SK-N-SH treated with all-trans-retinoic acid at 6 μM for 48 hours (cell line): ENCODE measurements around the gene AFDN.

Experiments used
- ATAC-seq: fragments of 200-7000 bp; cut with Tn5 transposase; 3 replicates; pipeline ENCODE4 v1.9.1; 2020; ENCODE audit warnings: mild to moderate bottlenecking, moderate library complexity
- ARNTL ChIP-seq: fragments of 450-650 bp; formaldehyde crosslinking; IDR thresholded peaks from 2 replicates; pipeline ENCODE4 v1.5.0; 2020; ENCODE audit warnings: low read depth, mild to moderate bottlenecking, moderate library complexity, borderline replicate concordance
- BACH2 ChIP-seq: fragments of 250-450 bp; sonication (Bioruptor Pico); IDR thresholded peaks from 2 replicates; pipeline ENCODE4 v1.9.0; 2021; ENCODE audit warnings: mild to moderate bottlenecking, borderline replicate concordance
- CREB5 ChIP-seq: fragments of 250-450 bp; sonication (Bioruptor Pico); IDR thresholded peaks from 2 replicates; pipeline ENCODE4 v1.5.1; 2020; ENCODE audit warnings: low read depth, mild to moderate bottlenecking, moderate library complexity
- CSDC2 ChIP-seq: fragments of 250-450 bp; sonication (Bioruptor Pico); IDR thresholded peaks from 2 replicates; pipeline ENCODE4 v1.5.0; 2020; ENCODE audit warnings: mild to moderate bottlenecking, moderate library complexity
- CSRNP3 ChIP-seq: fragments of 250-450 bp; sonication (Bioruptor Pico); IDR thresholded peaks from 2 replicates; pipeline ENCODE4 v1.5.1; 2021; ENCODE audit warnings: mild to moderate bottlenecking, moderate library complexity
- ESRRG ChIP-seq: fragments of 250-450 bp; sonication (Bioruptor Pico); IDR thresholded peaks from 2 replicates; pipeline ENCODE4 v1.6.1; 2021; ENCODE audit warnings: mild to moderate bottlenecking
- ISL1 ChIP-seq: fragments of 250-450 bp; sonication (Bioruptor Pico); IDR thresholded peaks from 2 replicates; pipeline ENCODE4 v2.1.2; 2022; ENCODE audit warnings: mild to moderate bottlenecking, moderate library complexity
- OSR1 ChIP-seq: fragments of 250-450 bp; sonication (Bioruptor Pico); IDR thresholded peaks from 2 replicates; pipeline ENCODE4 v1.8.0; 2022; ENCODE audit warnings: moderate library complexity, mild to moderate bottlenecking, inconsistent platforms
- POU6F1 ChIP-seq: fragments of 250-450 bp; sonication (Bioruptor Pico); IDR thresholded peaks from 2 replicates; pipeline ENCODE4 v1.8.0; 2021; ENCODE audit warnings: low read depth, mild to moderate bottlenecking, moderate library complexity, borderline replicate concordance
- PPARA ChIP-seq: fragments of 250-450 bp; sonication (Bioruptor Pico); IDR thresholded peaks from 2 replicates; pipeline ENCODE4 v1.5.0; 2020; ENCODE audit warnings: mild to moderate bottlenecking, borderline replicate concordance
- RARB ChIP-seq: fragments of 250-450 bp; sonication (Bioruptor Pico); IDR thresholded peaks from 2 replicates; pipeline ENCODE4 v1.8.0; 2021; ENCODE audit warnings: mild to moderate bottlenecking, moderate library complexity
- SNAI2 ChIP-seq: fragments of 250-450 bp; sonication (Bioruptor Pico); IDR thresholded peaks from 2 replicates; pipeline ENCODE4 v1.5.0; 2020; ENCODE audit warnings: mild to moderate bottlenecking, moderate library complexity
- TCF4 ChIP-seq: fragments of 250-450 bp; sonication (Bioruptor Pico); IDR thresholded peaks from 2 replicates; pipeline ENCODE4 v1.8.0; 2021; ENCODE audit warnings: mild to moderate bottlenecking, moderate library complexity, borderline replicate concordance
- TSHZ2 ChIP-seq: fragments of 250-450 bp; sonication (Bioruptor Pico); IDR thresholded peaks from 2 replicates; pipeline ENCODE4 v1.5.0; 2020; ENCODE audit warnings: mild to moderate bottlenecking, moderate library complexity
- ZC3H10 ChIP-seq: fragments of 250-450 bp; sonication (Bioruptor Pico); IDR thresholded peaks from 2 replicates; pipeline ENCODE4 v1.5.1; 2021; ENCODE audit warnings: mild to moderate bottlenecking, moderate library complexity
- ZFP3 ChIP-seq: fragments of 250-450 bp; sonication (Bioruptor Pico); IDR thresholded peaks from 2 replicates; pipeline ENCODE4 v1.5.0; 2020; ENCODE audit warnings: mild to moderate bottlenecking, moderate library complexity
- ZNF565 ChIP-seq: fragments of 450-650 bp; formaldehyde crosslinking; conservative IDR thresholded peaks from 2 replicates; pipeline ENCODE4 v1.5.0; 2020; ENCODE audit warnings: low read depth, mild to moderate bottlenecking, moderate library complexity
- ZNF70 ChIP-seq: fragments of 450-650 bp; formaldehyde crosslinking; IDR thresholded peaks from 2 replicates; pipeline ENCODE4 v1.5.0; 2020; ENCODE audit warnings: mild to moderate bottlenecking, moderate library complexity
- ZNF8 ChIP-seq: fragments of 450-650 bp; formaldehyde crosslinking; IDR thresholded peaks from 2 replicates; pipeline ENCODE4 v1.5.0; 2020; ENCODE audit warnings: mild to moderate bottlenecking, moderate library complexity

The AFDN gene

GRCh38 chr6:167866642-167867041, 39.9 kb downstream of the AFDN start:
- no peak for ATAC-seq
- TF ChIP-seq CREB5 (CRISPR knock-in tag), result no peak
- TF ChIP-seq ARNTL (CRISPR knock-in tag), result no peak
- TF ChIP-seq ISL1, result no peak
- no peak for TF ChIP-seq CSRNP3 (CRISPR knock-in tag)
- TF ChIP-seq BACH2 (CRISPR knock-in tag), result no peak
- TF ChIP-seq SNAI2 (CRISPR knock-in tag), result no peak
- no peak for TF ChIP-seq TSHZ2 (CRISPR knock-in tag)
- no peak for TF ChIP-seq ESRRG (CRISPR knock-in tag)
- TF ChIP-seq TCF4 (CRISPR knock-in tag), result no peak
- no peak for TF ChIP-seq ZFP3
- no peak for TF ChIP-seq PPARA (CRISPR knock-in tag)
- TF ChIP-seq CSDC2 (CRISPR knock-in tag), result no peak

- TF ChIP-seq POU6F1 (CRISPR knock-in tag) (no peak), CREB5 (CRISPR knock-in tag) (no peak), ZC3H10 (CRISPR knock-in tag) (no peak), ZNF8 (no peak), RARB (no peak), ARNTL (CRISPR knock-in tag) (no peak), TCF4 (CRISPR knock-in tag) (no peak)
- TF ChIP-seq, all 23 proteins: peak for 0
- ATAC-seq, result no peak
Observed at GRCh38 chr6:167870321-167870720, 43.6 kb downstream of the AFDN start.

GRCh38 chr6:167872538-167873210, 46.0 kb downstream of the AFDN start:
- ATAC-seq, result no peak
- TF ChIP-seq ESRRG (CRISPR knock-in tag) (no peak), ISL1 (no peak), BACH2 (CRISPR knock-in tag) (no peak), ZNF70 (CRISPR knock-in tag) (no peak), PPARA (CRISPR knock-in tag) (no peak), OSR1 (CRISPR knock-in tag) (no peak), CSRNP3 (CRISPR knock-in tag) (no peak), TSHZ2 (CRISPR knock-in tag) (no peak), ZNF565 (CRISPR knock-in tag) (no peak), POU6F1 (CRISPR knock-in tag) (no peak), ZFP3 (no peak), CSDC2 (CRISPR knock-in tag) (no peak), RARB (no peak)
